B cell (primary cell): ENCODE data around the gene COL25A1.

Experiments
- EZH2 ChIP-seq: IDR thresholded peaks from 2 replicates; pipeline ENCODE4 v1.6.1; 2012; ENCODE audit warnings: borderline replicate concordance, low read depth, mild to moderate bottlenecking, moderate library complexity, low read length; ENCODE audit not compliant: insufficient read depth, poor library complexity, severe bottlenecking
- TF ChIP-seq, protein P1 (sequence below): fragments of 200-600 bp; IDR thresholded peaks from one replicate; pipeline ENCODE4 v1.8.0; 2022; ENCODE audit warnings: antibody characterized with exemption, mild to moderate bottlenecking

DNA sequence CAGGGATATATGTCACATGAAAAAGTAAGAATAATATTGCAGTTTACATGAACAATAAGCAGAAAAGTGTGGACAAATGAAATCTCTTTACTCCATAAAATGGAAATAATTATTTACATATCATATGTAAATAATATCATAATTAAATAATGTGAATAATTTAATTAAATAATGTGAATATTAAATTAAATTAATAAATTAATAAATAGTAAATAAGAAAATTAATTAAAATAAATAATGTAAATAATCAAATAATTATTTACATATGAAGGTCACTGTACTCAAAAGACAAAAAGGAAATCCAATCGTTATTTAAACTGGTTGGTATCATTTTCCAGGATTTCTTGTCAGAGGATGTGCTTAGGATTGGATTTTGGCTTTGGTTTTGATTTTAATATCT is 338.5 kb downstream of the COL25A1 start:
- TF ChIP-seq, protein P1, sequence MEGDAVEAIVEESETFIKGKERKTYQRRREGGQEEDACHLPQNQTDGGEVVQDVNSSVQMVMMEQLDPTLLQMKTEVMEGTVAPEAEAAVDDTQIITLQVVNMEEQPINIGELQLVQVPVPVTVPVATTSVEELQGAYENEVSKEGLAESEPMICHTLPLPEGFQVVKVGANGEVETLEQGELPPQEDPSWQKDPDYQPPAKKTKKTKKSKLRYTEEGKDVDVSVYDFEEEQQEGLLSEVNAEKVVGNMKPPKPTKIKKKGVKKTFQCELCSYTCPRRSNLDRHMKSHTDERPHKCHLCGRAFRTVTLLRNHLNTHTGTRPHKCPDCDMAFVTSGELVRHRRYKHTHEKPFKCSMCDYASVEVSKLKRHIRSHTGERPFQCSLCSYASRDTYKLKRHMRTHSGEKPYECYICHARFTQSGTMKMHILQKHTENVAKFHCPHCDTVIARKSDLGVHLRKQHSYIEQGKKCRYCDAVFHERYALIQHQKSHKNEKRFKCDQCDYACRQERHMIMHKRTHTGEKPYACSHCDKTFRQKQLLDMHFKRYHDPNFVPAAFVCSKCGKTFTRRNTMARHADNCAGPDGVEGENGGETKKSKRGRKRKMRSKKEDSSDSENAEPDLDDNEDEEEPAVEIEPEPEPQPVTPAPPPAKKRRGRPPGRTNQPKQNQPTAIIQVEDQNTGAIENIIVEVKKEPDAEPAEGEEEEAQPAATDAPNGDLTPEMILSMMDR = no peak
- no peak for TF ChIP-seq EZH2
